GM12878 (cell line): ENCODE measurements around the gene ERCC4. TPM values are rescaled to one million over a fixed set of nuclear protein-coding genes. Genes with fewer than 3 reads are reported as not detected.

ENCODE experiments used
- BCLAF1 ChIP-seq: fragments of 450-650 bp; IDR thresholded peaks from 2 replicates; pipeline ENCODE4 v1.6.1; 2017; ENCODE audit warnings: antibody characterized with exemption, mild to moderate bottlenecking, moderate library complexity
- MTA3 ChIP-seq: IDR thresholded peaks from 2 replicates; pipeline ENCODE4 v1.6.1; 2012; ENCODE audit warnings: low read length, inconsistent platforms, borderline replicate concordance
- NFIC ChIP-seq: IDR thresholded peaks from 2 replicates; pipeline ENCODE4 v1.6.1; 2012; ENCODE audit warnings: low read depth, mild to moderate bottlenecking, inconsistent platforms, low read length, moderate library complexity
- REST ChIP-seq: IDR thresholded peaks from 2 replicates; pipeline ENCODE4 v1.6.1; 2012; ENCODE audit warnings: mild to moderate bottlenecking, low read depth, low read length
- SMARCA5 ChIP-seq: fragments of 450-650 bp; IDR thresholded peaks from 2 replicates; pipeline ENCODE4 v1.6.1; 2017; ENCODE audit warnings: mild to moderate bottlenecking
- TBL1XR1 ChIP-seq: IDR thresholded peaks from 2 replicates; pipeline ENCODE4 v1.6.1; 2012; ENCODE audit warnings: low read depth, low read length, improper control_type of control experiment
- polyA plus RNA-seq, 11 experiments: library from polyadenylated mRNA; depleted of rRNA in 4 of 11; unstranded in 6 of 11; stranded (reverse) in 5 of 11; fragments of >200 nt; fragmentation: Nextera tagmentation in 4 of 11; fragmentation: Illumina TruSeq in 1 of 11; extraction: Ambion mirVana in 4 of 11; extraction: Trizol in 1 of 11; gene quantifications; 1 replicate in 1 of 11; 2 replicates in 10 of 11; pipeline versions ENCODE4 v1.2.1 to v1.2.3, GENCODE V29; 2011 to 2016; ENCODE audit warnings: inconsistent platforms in 2 of 11, missing spikeins in 2 of 11, low read depth in 1 of 11
- total RNA-seq, 4 experiments: library from RNA; depleted of rRNA in 3 of 4; stranded (reverse); fragments of >200 nt in 3 of 4; fragmentation: Illumina TruSeq in 1 of 4; extraction: Trizol in 1 of 4; gene quantifications; 2 replicates each; pipeline versions ENCODE4 v1.2.1 to v1.2.3, GENCODE V29; 2013 to 2021

ERCC4 gene
- total and polyA plus RNA-seq, 10 of the 15 experiments (the other 5 are each of a cell fraction or from before 2014, with no cell fraction given) = 4.7 to 24.6 (median 8.9) TPM

GRCh38 chr16:13921328-13921727, 1.4 kb downstream of the ERCC4 start (continued):
- TF ChIP-seq NFIC (no peak), SMARCA5 (no peak), TBL1XR1 (no peak), BCLAF1 (no peak), MTA3 (no peak), REST (no peak)
